Peyer's patch (tissue), 4 donors: Measurements from ENCODE around the gene ZNF324B. TPM values are rescaled to one million over a fixed set of nuclear protein-coding genes. Genes with fewer than 3 reads are reported as not detected.
"Not testable (repeated sequence)": the region's sequence is repeated elsewhere in the genome, so short reads cannot be mapped to it uniquely, and the experiment has no call there.

Experiments used
- DNase-seq, 3 donors: peaks; one replicate each; pipeline ENCODE4 v3.0.0-alpha.2; 2017 to 2019
- H3K27ac ChIP-seq, 4 donors: fragments of 200-600 bp; sonication (generic); one replicate each; pipeline ENCODE4 v1.5.1; 2016 to 2019
- H3K27me3 ChIP-seq, 2 donors: fragments of 200-600 bp; sonication (generic); one replicate each; pipeline ENCODE4 v1.5.1; 2019
- H3K36me3 ChIP-seq, 3 donors: fragments of 200-600 bp; sonication (generic); one replicate each; pipeline ENCODE4 v1.5.1; 2016 to 2019
- H3K4me1 ChIP-seq, 4 donors: fragments of 200-600 bp; sonication (generic); one replicate each; pipeline ENCODE4 v1.5.1; 2016 to 2019
- H3K4me3 ChIP-seq, 4 donors: fragments of 200-600 bp; sonication (generic); 1 replicate in 3 of 4; 2 replicates in 1 of 4; pipeline ENCODE4 v1.5.1; 2016 to 2019; ENCODE audit warnings: mild to moderate bottlenecking in 1 of 4
- H3K9me3 ChIP-seq, 4 donors: fragments of 200-600 bp; sonication (generic); one replicate each; pipeline ENCODE4 v1.5.1; 2016 to 2019; ENCODE audit warnings: mild to moderate bottlenecking in 1 of 4
- CTCF ChIP-seq, 6 experiments: fragments of 450-650 bp in 4 of 6; fragments of 200-600 bp in 2 of 6; sonication (generic) in 1 of 6; IDR thresholded peaks; one replicate each; pipeline ENCODE4 v1.5.1; 2017 to 2019; ENCODE audit warnings: antibody characterized with exemption in 6 of 6, mild to moderate bottlenecking in 3 of 6, moderate library complexity in 1 of 6
- POLR2A ChIP-seq, 2 donors: fragments of 450-650 bp; IDR thresholded peaks; one replicate each; pipeline ENCODE4 v1.5.1; 2017; ENCODE audit warnings: antibody characterized with exemption in 2 of 2, mild to moderate bottlenecking in 2 of 2, moderate library complexity in 2 of 2
- total RNA-seq, 4 donors: library from RNA; depleted of rRNA; stranded (reverse); fragments of >200 nt; gene quantifications; one replicate each; pipeline ENCODE4 v1.1.0, GENCODE V29; 2016

Gene ZNF324B
- total RNA-seq, 4 donors from 2014 or later, result 7.0 to 13.1 (median 10.5) TPM

- Histone ChIP-seq H3K27me3 (no peaks in the 10 kb centered on the region), H3K4me3 (no peak overlapping the region), H3K9me3 (no peaks in the 10 kb centered on the region), H3K27ac (no peak overlapping the region), H3K4me1 (peaks cover 0 to 10% (median 4%) of the 10 kb centered on the region in 4 donors), H3K36me3 (peaks cover 0 to 17% (median 0%) of the 10 kb centered on the region in 3 donors)
- TF ChIP-seq CTCF (IDR thresholded peaks at IDR 0.05) (no peak), POLR2A (IDR thresholded peaks at IDR 0.05) (no peak)
- no peak for DNase-seq
These were observed 29.0 kb downstream of the ZNF324B start for GRCh38 chr19:58480481-58480830.

GRCh38 chr19:58480831-58481230 is 29.4 kb downstream of the ZNF324B start:
- Histone ChIP-seq H3K36me3 (peaks cover 0 to 17% (median 0%) of the 10 kb centered on the region in 3 donors), H3K27ac (no peak overlapping the region), H3K9me3 (no peaks in the 10 kb centered on the region), H3K4me1 (peaks cover 0 to 10% (median 4%) of the 10 kb centered on the region in 4 donors), H3K4me3 (no peak overlapping the region), H3K27me3 (no peaks in the 10 kb centered on the region)
- DNase-seq, result no peak
- TF ChIP-seq POLR2A (IDR thresholded peaks at IDR 0.05) (no peak), CTCF (IDR thresholded peaks at IDR 0.05) (no peak)

GRCh38 chr19:58482372-58482771 is 30.9 kb downstream of the ZNF324B start:
- TF ChIP-seq POLR2A (IDR thresholded peaks at IDR 0.05) (no peak), CTCF (IDR thresholded peaks at IDR 0.05) (no peak)
- no peak for DNase-seq
- Histone ChIP-seq H3K9me3 (no peaks in the 10 kb centered on the region), H3K27me3 (no peaks in the 10 kb centered on the region), H3K36me3 (peaks cover 0 to 17% (median 0%) of the 10 kb centered on the region in 3 donors), H3K4me1 (peaks cover 0 to under 1% (median 0%) of the 10 kb centered on the region in 4 donors), H3K27ac (no peak overlapping the region), H3K4me3 (no peak overlapping the region)

GRCh38 chr19:58483776-58484175 is 32.4 kb downstream of the ZNF324B start:
- H3K9me3 ChIP-seq, result no peaks in the 10 kb centered on the region
- H3K36me3 ChIP-seq, result peaks cover 0 to 17% (median 0%) of the 10 kb centered on the region in 3 donors
- H3K27ac ChIP-seq, result no peak overlapping the region
- TF ChIP-seq POLR2A (IDR thresholded peaks at IDR 0.05) (no peak), CTCF (IDR thresholded peaks at IDR 0.05) (no peak)
- no peak overlapping the region for H3K4me3 ChIP-seq
- H3K4me1 ChIP-seq, result no peaks in the 10 kb centered on the region
- no peaks in the 10 kb centered on the region for H3K27me3 ChIP-seq
- DNase-seq, result no peak

- not testable (repeated sequence) for H3K27ac ChIP-seq, H3K4me3 ChIP-seq, DNase-seq, H3K4me1 ChIP-seq, H3K27me3 ChIP-seq, H3K9me3 ChIP-seq
- peaks cover 0 to 17% (median 0%) of the 10 kb centered on the region in 3 donors for H3K36me3 ChIP-seq
These were observed 32.9 kb downstream of the ZNF324B start for GRCh38 chr19:58484349-58484748.

GRCh38 chr19:58491393-58491792 is 40.0 kb downstream of the ZNF324B start:
- TF ChIP-seq CTCF (IDR thresholded peaks at IDR 0.05), result no peak
- Histone ChIP-seq H3K27me3 (no peaks in the 10 kb centered on the region), H3K4me3 (no peak overlapping the region), H3K36me3 (no peaks in the 10 kb centered on the region), H3K27ac (no peak overlapping the region), H3K9me3 (no peaks in the 10 kb centered on the region), H3K4me1 (no peaks in the 10 kb centered on the region)
- no peak for DNase-seq
